ENCODE results near the gene CHRNA9. TPM values are rescaled to one million over a fixed set of nuclear protein-coding genes. Genes with fewer than 3 reads are reported as not detected.

Gene CHRNA9
- total RNA-seq, 1 experiment from 2014 or later: not detected

- TF ChIP-seq REST (IDR thresholded peaks at IDR 0.05; ENCODE audit: insufficient read depth in 1 of 2, low read depth in 2 of 2, low read length in 1 of 2): no peak
- no peak for TF ChIP-seq TCF7L2 (IDR thresholded peaks at IDR 0.05; ENCODE audit: low read depth, low read length)
- TF ChIP-seq POLR2AphosphoS5 (IDR thresholded peaks at IDR 0.05; ENCODE audit: low read depth, low read length): no peak
- TF ChIP-seq, protein P1, sequence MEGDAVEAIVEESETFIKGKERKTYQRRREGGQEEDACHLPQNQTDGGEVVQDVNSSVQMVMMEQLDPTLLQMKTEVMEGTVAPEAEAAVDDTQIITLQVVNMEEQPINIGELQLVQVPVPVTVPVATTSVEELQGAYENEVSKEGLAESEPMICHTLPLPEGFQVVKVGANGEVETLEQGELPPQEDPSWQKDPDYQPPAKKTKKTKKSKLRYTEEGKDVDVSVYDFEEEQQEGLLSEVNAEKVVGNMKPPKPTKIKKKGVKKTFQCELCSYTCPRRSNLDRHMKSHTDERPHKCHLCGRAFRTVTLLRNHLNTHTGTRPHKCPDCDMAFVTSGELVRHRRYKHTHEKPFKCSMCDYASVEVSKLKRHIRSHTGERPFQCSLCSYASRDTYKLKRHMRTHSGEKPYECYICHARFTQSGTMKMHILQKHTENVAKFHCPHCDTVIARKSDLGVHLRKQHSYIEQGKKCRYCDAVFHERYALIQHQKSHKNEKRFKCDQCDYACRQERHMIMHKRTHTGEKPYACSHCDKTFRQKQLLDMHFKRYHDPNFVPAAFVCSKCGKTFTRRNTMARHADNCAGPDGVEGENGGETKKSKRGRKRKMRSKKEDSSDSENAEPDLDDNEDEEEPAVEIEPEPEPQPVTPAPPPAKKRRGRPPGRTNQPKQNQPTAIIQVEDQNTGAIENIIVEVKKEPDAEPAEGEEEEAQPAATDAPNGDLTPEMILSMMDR (IDR thresholded peaks at IDR 0.05): no peak
- no peak for TF ChIP-seq SIN3A (IDR thresholded peaks at IDR 0.05; ENCODE audit: borderline replicate concordance, insufficient read depth, low read depth, low read length)
- Histone ChIP-seq H3K27me3 (ENCODE audit: control insufficient read depth, insufficient read depth, low read length) (no peaks in the 10 kb centered on the region), H3K27ac (ENCODE audit: low read length) (peak overlapping the region; percentile 15), H3K36me3 (ENCODE audit: control insufficient read depth, insufficient read depth, low read length) (no peaks in the 10 kb centered on the region), H3K4me1 (ENCODE audit: control insufficient read depth, insufficient read depth, low read length) (peaks cover 13% of the 10 kb centered on the region), H3K9me3 (ENCODE audit: control insufficient read depth, insufficient read depth, low read depth, low read length) (no peaks in the 10 kb centered on the region), H3K4me3 (ENCODE audit: low read depth in 2 of 2, low read length in 2 of 2) (no peak overlapping the region)
- no TSS peak for BruUV-seq (replicated peaks)
- DNase-seq (ENCODE audit: low read depth, low spot score) (no peak), ATAC-seq (no peak)
- ChIA-PET CTCF (interaction anchor here (0.6 to 1.2 kb wide), 6 partner anchors 29 to 355 kb away, joined by 3 to 5 read pairs (median 3); no protein-coding TSS in a partner anchor), POLR2A (no interaction called here)
- in situ Hi-C loops (cut with HindIII; ENCODE audit: low pct_unique_long_range_greater_than_20kb, low sequenced_read_pairs) (no loop called here), intact Hi-C loops (cut with micrococcal nuclease; ENCODE audit: unreplicated experiment) (loop anchor here (10.0 kb wide), 1 partner anchor 263 kb away; the partner anchor contains the start of gene N4BP2)
Measured at GRCh38 chr4:40317916-40318658, 17.0 kb upstream of the CHRNA9 start.

DNA sequence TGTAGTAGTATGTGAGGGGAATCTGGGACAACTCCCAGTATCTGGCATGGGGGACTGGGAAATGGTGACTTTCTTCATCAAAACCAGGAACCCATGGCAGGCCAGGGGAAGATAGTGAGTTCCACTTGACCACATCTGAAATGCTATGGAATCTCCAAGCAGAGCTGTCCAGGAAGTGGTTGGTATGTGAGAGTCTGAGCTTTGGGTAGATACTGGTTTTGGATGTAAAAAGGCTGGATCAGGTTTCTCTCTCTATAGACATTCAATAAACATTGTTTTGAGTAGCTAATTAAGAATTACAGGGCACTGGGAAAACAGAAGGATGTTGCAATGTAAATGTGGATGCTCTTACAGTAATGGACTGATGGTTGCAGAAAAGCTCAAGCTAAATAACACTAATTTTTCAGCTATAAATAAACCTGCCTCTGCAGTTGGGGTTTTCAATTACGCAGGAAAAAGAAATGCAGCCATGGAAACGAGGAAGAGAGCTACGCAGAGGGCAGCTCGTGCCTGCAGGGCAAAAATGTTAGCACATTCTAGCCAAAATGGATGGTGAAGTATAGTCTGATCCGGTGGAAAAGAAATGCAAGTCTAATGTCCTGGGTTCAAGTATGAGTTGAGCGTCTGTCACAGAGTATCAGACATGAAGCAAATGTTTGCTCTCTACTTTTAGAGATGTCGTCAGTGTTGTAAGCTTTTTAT, 13.4 kb upstream of the CHRNA9 start:
- Histone ChIP-seq H3K4me3 (ENCODE audit: low read depth in 2 of 2, low read length in 2 of 2) (no peak overlapping the region), H3K9me3 (ENCODE audit: control insufficient read depth, insufficient read depth, low read depth, low read length) (no peaks in the 10 kb centered on the region), H3K27ac (ENCODE audit: low read length) (peak overlapping the region; percentile 46), H3K36me3 (ENCODE audit: control insufficient read depth, insufficient read depth, low read length) (no peaks in the 10 kb centered on the region), H3K27me3 (ENCODE audit: control insufficient read depth, insufficient read depth, low read length) (no peaks in the 10 kb centered on the region), H3K4me1 (ENCODE audit: control insufficient read depth, insufficient read depth, low read length) (peaks cover 7% of the 10 kb centered on the region; the same call in 1 of the 2 replicates)
- in situ Hi-C loops (cut with HindIII; ENCODE audit: low pct_unique_long_range_greater_than_20kb, low sequenced_read_pairs) (no loop called here), intact Hi-C loops (cut with micrococcal nuclease; ENCODE audit: unreplicated experiment) (no loop called here)
- ATAC-seq: no peak
- BruUV-seq (replicated peaks): no TSS peak
- TF ChIP-seq TCF7L2 (IDR thresholded peaks at IDR 0.05; ENCODE audit: low read depth, low read length): no peak
- TF ChIP-seq POLR2AphosphoS5 (IDR thresholded peaks at IDR 0.05; ENCODE audit: low read depth, low read length): no peak
- TF ChIP-seq, protein P1 (IDR thresholded peaks at IDR 0.05): no peak
- no peak for TF ChIP-seq REST (IDR thresholded peaks at IDR 0.05; ENCODE audit: insufficient read depth in 1 of 2, low read depth in 2 of 2, low read length in 1 of 2)
- no peak for TF ChIP-seq SIN3A (IDR thresholded peaks at IDR 0.05; ENCODE audit: borderline replicate concordance, insufficient read depth, low read depth, low read length)
- ChIA-PET CTCF (no interaction called here), POLR2A (no interaction called here)
- DNase-seq (ENCODE audit: low read depth, low spot score): no peak
